Measurements from ENCODE around the gene HK1.
"Not testable (repeated sequence)": the region's sequence is repeated elsewhere in the genome, so short reads cannot be mapped to it uniquely, and the experiment has no call there.

DNA sequence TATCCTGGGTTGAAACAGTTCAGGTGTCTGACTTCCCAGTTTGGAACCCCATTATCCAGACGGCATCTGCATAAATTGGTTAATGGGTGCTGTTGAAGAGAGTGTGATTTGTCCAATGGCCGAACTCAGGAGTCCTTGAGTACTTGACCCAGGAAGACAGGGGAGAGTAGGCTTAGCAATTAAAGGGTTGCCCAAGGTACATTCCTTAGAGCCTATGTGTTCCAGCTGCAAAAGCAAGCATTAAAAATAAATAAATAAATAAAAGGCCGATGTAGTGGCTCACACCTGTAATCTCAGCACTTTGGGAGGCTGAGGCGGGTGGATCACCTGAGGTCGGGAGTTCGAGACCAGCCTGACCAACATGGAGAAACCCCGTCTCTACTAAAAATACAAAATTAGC, 44.0 kb downstream of the HK1 start:
- not testable (repeated sequence) for TF ChIP-seq POLR2A (IDR thresholded peaks at IDR 0.05; ENCODE audit: low read length); GATA1 (IDR thresholded peaks at IDR 0.05; ENCODE audit: low read depth, low read length)
